ENCODE results near the gene CCL17. TPM values are rescaled to one million over a fixed set of nuclear protein-coding genes. Genes with fewer than 3 reads are reported as not detected.

The CCL17 gene
- total RNA-seq, 3 donors from 2014 or later (not counting 1 experiment from before 2014, with no cell fraction given) = not detected

- Histone ChIP-seq H3K27me3 (ENCODE audit: control insufficient read depth, insufficient read depth, low read length) (no peaks in the 10 kb centered on the region), H3K4me1 (ENCODE audit: control insufficient read depth, insufficient read depth, low read length) (peaks cover 5% of the 10 kb centered on the region), H3K4me3 (ENCODE audit: low read length) (no peak overlapping the region), H3K36me3 (ENCODE audit: control insufficient read depth, insufficient read depth, low read length) (no peaks in the 10 kb centered on the region), H3K9me3 (ENCODE audit: control insufficient read depth, insufficient read depth, low read length) (no peaks in the 10 kb centered on the region), H3K27ac (ENCODE audit: low read length) (no peak overlapping the region)
- no peak for ATAC-seq
- H3K4me3 Mint-ChIP-seq = no peak overlapping the region
- H3K27ac Mint-ChIP-seq = no peak overlapping the region
- no peak for TF ChIP-seq CTCF (IDR thresholded peaks at IDR 0.05)
- no peak for DNase-seq
- intact Hi-C loops (cut with micrococcal nuclease) = no loop called here
- peaks cover 0 to 5% of the 10 kb centered on the region in 2 donors for H3K4me1 Mint-ChIP-seq
- no peaks in the 10 kb centered on the region for H3K36me3 Mint-ChIP-seq
- H3K9me3 Mint-ChIP-seq = no peaks in the 10 kb centered on the region
- H3K27me3 Mint-ChIP-seq (ENCODE audit: low read depth in 2 of 2) = peaks cover 0 to 7% of the 10 kb centered on the region in 2 donors
- WGBS (ENCODE audit: insufficient coverage) = 93% methylated on average over 16 of the region's 16 CpGs
These were observed 44.1 kb upstream of the CCL17 start for GRCh38 chr16:57360321-57360935.

- ATAC-seq = no peak
- H3K27me3 ChIP-seq (ENCODE audit: control insufficient read depth, insufficient read depth, low read length) = no peaks in the 10 kb centered on the region
- Mint-ChIP-seq H3K27me3 (ENCODE audit: low read depth in 2 of 2) (peaks cover 0 to 6% of the 10 kb centered on the region in 2 donors), H3K9me3 (no peaks in the 10 kb centered on the region), H3K36me3 (no peaks in the 10 kb centered on the region), H3K4me1 (peaks cover 0 to 5% of the 10 kb centered on the region in 2 donors), H3K27ac (no peak overlapping the region), H3K4me3 (no peak overlapping the region)
- no peak for DNase-seq
- peaks cover 5% of the 10 kb centered on the region for H3K4me1 ChIP-seq (ENCODE audit: control insufficient read depth, insufficient read depth, low read length)
- no peaks in the 10 kb centered on the region for H3K9me3 ChIP-seq (ENCODE audit: control insufficient read depth, insufficient read depth, low read length)
- WGBS (ENCODE audit: insufficient coverage) = 77% methylated on average over 4 of the region's 4 CpGs
- TF ChIP-seq CTCF (IDR thresholded peaks at IDR 0.05) = no peak
- no peak overlapping the region for H3K4me3 ChIP-seq (ENCODE audit: low read length)
- intact Hi-C loops (cut with micrococcal nuclease) = no loop called here
- H3K27ac ChIP-seq (ENCODE audit: low read length) = no peak overlapping the region
- no peaks in the 10 kb centered on the region for H3K36me3 ChIP-seq (ENCODE audit: control insufficient read depth, insufficient read depth, low read length)
These were observed 43.2 kb upstream of the CCL17 start for GRCh38 chr16:57361404-57361803.

GRCh38 chr16:57364143-57364542 lies 40.4 kb upstream of the CCL17 start:
- H3K27ac Mint-ChIP-seq = no peak overlapping the region
- DNase-seq = no peak
- intact Hi-C loops (cut with micrococcal nuclease) = no loop called here
- 89% methylated on average over 3 of the region's 3 CpGs for WGBS (ENCODE audit: insufficient coverage)
- H3K4me1 Mint-ChIP-seq = peaks cover 0 to 4% of the 10 kb centered on the region in 2 donors
- H3K4me1 ChIP-seq (ENCODE audit: control insufficient read depth, insufficient read depth, low read length) = no peaks in the 10 kb centered on the region
- no peak overlapping the region for H3K27ac ChIP-seq (ENCODE audit: low read length)
- H3K27me3 Mint-ChIP-seq (ENCODE audit: low read depth in 2 of 2) = peaks cover 6 to 10% of the 10 kb centered on the region in 2 donors
- no peaks in the 10 kb centered on the region for H3K36me3 ChIP-seq (ENCODE audit: control insufficient read depth, insufficient read depth, low read length)
- H3K27me3 ChIP-seq (ENCODE audit: control insufficient read depth, insufficient read depth, low read length) = no peaks in the 10 kb centered on the region
- no peaks in the 10 kb centered on the region for H3K9me3 Mint-ChIP-seq
- no peak for TF ChIP-seq CTCF (IDR thresholded peaks at IDR 0.05)
- no peak for ATAC-seq
- no peak overlapping the region for H3K4me3 Mint-ChIP-seq
- no peak overlapping the region for H3K4me3 ChIP-seq (ENCODE audit: low read length)
- H3K9me3 ChIP-seq (ENCODE audit: control insufficient read depth, insufficient read depth, low read length) = no peaks in the 10 kb centered on the region
- no peaks in the 10 kb centered on the region for H3K36me3 Mint-ChIP-seq

- Mint-ChIP-seq H3K27ac (no peak overlapping the region), H3K27me3 (ENCODE audit: low read depth in 2 of 2) (peaks cover 6 to 10% of the 10 kb centered on the region in 2 donors), H3K4me3 (no peak overlapping the region), H3K9me3 (no peaks in the 10 kb centered on the region), H3K4me1 (peaks cover 0 to 4% of the 10 kb centered on the region in 2 donors), H3K36me3 (no peaks in the 10 kb centered on the region)
- ATAC-seq (no peak), DNase-seq (no peak)
- Histone ChIP-seq H3K4me1 (ENCODE audit: control insufficient read depth, insufficient read depth, low read length) (no peaks in the 10 kb centered on the region), H3K27me3 (ENCODE audit: control insufficient read depth, insufficient read depth, low read length) (no peaks in the 10 kb centered on the region), H3K9me3 (ENCODE audit: control insufficient read depth, insufficient read depth, low read length) (no peaks in the 10 kb centered on the region), H3K36me3 (ENCODE audit: control insufficient read depth, insufficient read depth, low read length) (no peaks in the 10 kb centered on the region), H3K27ac (ENCODE audit: low read length) (no peak overlapping the region), H3K4me3 (ENCODE audit: low read length) (no peak overlapping the region)
- intact Hi-C loops (cut with micrococcal nuclease) = no loop called here
- no peak for TF ChIP-seq CTCF (IDR thresholded peaks at IDR 0.05)
- WGBS (ENCODE audit: insufficient coverage) = 18% methylated on average over 6 of the region's 6 CpGs
These were observed 38.0 kb upstream of the CCL17 start for GRCh38 chr16:57366544-57367040.
